IMR-90 (cell line): ENCODE data around the gene LPA. TPM values are rescaled to one million over a fixed set of nuclear protein-coding genes. Genes with fewer than 3 reads are reported as not detected.
"Not testable (repeated sequence)": the region's sequence is repeated elsewhere in the genome, so short reads cannot be mapped to it uniquely, and the experiment has no call there.

Experiments used
- ATAC-seq: fragments of 200-7000 bp; cut with Tn5 transposase; 2 replicates; pipeline ENCODE4 v1.9.1; 2020; ENCODE audit warnings: low read depth, mild to moderate bottlenecking, moderate library complexity
- BruUV-seq: library from RNA; stranded (reverse); fragments of 400-500 nt; replicated peaks from 2 replicates; lab custom pipeline; 2021; lab: Mats Ljungman, UMichigan
- CTCF ChIA-PET: fragments of 300-600 bp; formaldehyde crosslinking; extraction: SDS; loops from one replicate; lab custom pipeline; 2021; ENCODE audit warnings: antibody characterized with exemption; lab: Yijun Ruan, JAX
- POLR2A ChIA-PET: fragments of 300-600 bp; sonication (Branson Sonifier 250); formaldehyde crosslinking; loops from one replicate; lab custom pipeline; 2022; ENCODE audit warnings: antibody characterized with exemption; ENCODE audit not compliant: unreplicated experiment; lab: Charles Lee
- DNase-seq: peaks from one replicate; pipeline ENCODE4 v3.0.0; 2013
- H2AFZ ChIP-seq: replicated peaks from 2 replicates; pipeline ENCODE3; 2013; ENCODE audit warnings: low read length, mild to moderate bottlenecking; ENCODE audit not compliant: poor library complexity
- H2AK5ac ChIP-seq: 2 replicates; pipeline ENCODE4 v1.6.1; 2013; ENCODE audit warnings: low read depth, low read length, inconsistent platforms
- H2AK9ac ChIP-seq: replicated peaks from 2 replicates; pipeline ENCODE3; 2013; ENCODE audit warnings: mild to moderate bottlenecking, low read depth, low read length, moderate library complexity; ENCODE audit not compliant: poor library complexity
- H2BK120ac ChIP-seq: 2 replicates; pipeline ENCODE4 v1.6.1; 2013; ENCODE audit warnings: low read depth, low read length, inconsistent platforms
- H2BK15ac ChIP-seq: 3 replicates; pipeline ENCODE4 v1.6.1; 2013; ENCODE audit warnings: low read depth, low read length, inconsistent platforms
- H2BK20ac ChIP-seq: 2 replicates; pipeline ENCODE4 v1.6.1; 2013; ENCODE audit warnings: low read depth, mild to moderate bottlenecking, inconsistent platforms, low read length, moderate library complexity
- H2BK5ac ChIP-seq: 2 replicates; pipeline ENCODE4 v1.6.1; 2013; ENCODE audit warnings: mild to moderate bottlenecking, low read depth, low read length, inconsistent platforms; ENCODE audit not compliant: poor library complexity, severe bottlenecking
- H3K14ac ChIP-seq: replicated peaks from 2 replicates; pipeline ENCODE4 v1.6.1; 2013; ENCODE audit warnings: low read depth, low read length, inconsistent platforms
- H3K18ac ChIP-seq: 2 replicates; pipeline ENCODE4 v1.6.1; 2013; ENCODE audit warnings: low read depth, low read length, control low read depth
- H3K23ac ChIP-seq: 2 replicates; pipeline ENCODE4 v1.6.1; 2013; ENCODE audit warnings: low read depth, low read length, inconsistent platforms
- H3K27ac ChIP-seq: 2 replicates; pipeline ENCODE4 v1.5.1; 2013; ENCODE audit warnings: mild to moderate bottlenecking, control low read depth, low read length; ENCODE audit not compliant: insufficient read depth
- H3K27me3 ChIP-seq: 2 replicates; pipeline ENCODE4 v1.6.1; 2013; ENCODE audit warnings: low read length; ENCODE audit not compliant: control insufficient read depth, insufficient read depth
- H3K36me3 ChIP-seq: 2 replicates; pipeline ENCODE4 v1.6.1; 2013; ENCODE audit warnings: low read length, mixed read lengths; ENCODE audit not compliant: control insufficient read depth, insufficient read depth
- H3K4ac ChIP-seq: 2 replicates; pipeline ENCODE4 v1.6.1; 2013; ENCODE audit warnings: low read depth, low read length, inconsistent platforms
- H3K4me1 ChIP-seq: 2 replicates; pipeline ENCODE4 v1.6.1; 2013; ENCODE audit warnings: low read length, mixed read lengths; ENCODE audit not compliant: control insufficient read depth, insufficient read depth
- H3K4me2 ChIP-seq: 2 replicates; pipeline ENCODE4 v1.6.1; 2013; ENCODE audit warnings: low read depth, mild to moderate bottlenecking, control low read depth, low read length, moderate library complexity
- H3K4me3 ChIP-seq: 2 replicates; pipeline ENCODE4 v1.5.1; 2013; ENCODE audit warnings: low read depth, mild to moderate bottlenecking, control low read depth, low read length, moderate library complexity; ENCODE audit not compliant: insufficient read depth
- H3K56ac ChIP-seq: 2 replicates; pipeline ENCODE4 v1.6.1; 2013; ENCODE audit warnings: low read length, inconsistent platforms; ENCODE audit not compliant: insufficient read depth; ENCODE audit errors: extremely low read depth
- H3K79me1 ChIP-seq, 2 experiments: 2 replicates each; pipeline ENCODE4 v1.6.1; 2013; ENCODE audit warnings: low read length in 2 of 2, inconsistent platforms in 1 of 2, low read depth in 1 of 2
- H3K9ac ChIP-seq: 2 replicates; pipeline ENCODE4 v1.6.1; 2013; ENCODE audit warnings: low read depth, low read length, control low read depth
- H3K9me1 ChIP-seq: 2 replicates; pipeline ENCODE4 v1.6.1; 2013; ENCODE audit warnings: low read length, inconsistent platforms; ENCODE audit not compliant: insufficient read depth
- H3K9me3 ChIP-seq: 2 replicates; pipeline ENCODE4 v1.6.1; 2013; ENCODE audit warnings: low read length; ENCODE audit not compliant: control insufficient read depth, insufficient read depth
- H4K20me1 ChIP-seq: 2 replicates; pipeline ENCODE4 v1.6.1; 2013; ENCODE audit warnings: low read length, inconsistent platforms; ENCODE audit not compliant: insufficient read depth
- H4K5ac ChIP-seq: 2 replicates; pipeline ENCODE4 v1.6.1; 2013; ENCODE audit warnings: mild to moderate bottlenecking, low read depth, low read length, control low read depth
- H4K8ac ChIP-seq, 2 experiments: 2 replicates each; pipeline ENCODE4 v1.6.1; 2013; ENCODE audit warnings: low read depth in 2 of 2, low read length in 2 of 2, control low read depth in 1 of 2, inconsistent platforms in 1 of 2
- H4K91ac ChIP-seq: 2 replicates; pipeline ENCODE4 v1.6.1; 2013; ENCODE audit warnings: low read depth, low read length, inconsistent platforms; ENCODE audit not compliant: insufficient read depth
- WGBS, 2 experiments: methylation state at CpG; one replicate each; pipeline versions ENCODE4 v1.1.5 to v1.1.7; 2013; ENCODE audit warnings: missing lambda C conversion rate in 2 of 2; ENCODE audit not compliant: insufficient read length in 1 of 2; ENCODE audit errors: extremely low coverage in 2 of 2; 5-methylcytosine and 5-hydroxymethylcytosine counted together
- dilution Hi-C: fragments of 300-500 bp; cut with HindIII; formaldehyde crosslinking; loops from one replicate; pipeline ENCODE4 v1.14.3; 2018; ENCODE audit warnings: low sequenced_read_pairs; ENCODE audit not compliant: unreplicated experiment
- in situ Hi-C: fragments of 300-500 bp; cut with MboI; formaldehyde crosslinking; loops from 3 replicates; pipeline ENCODE4 v1.14.3; 2019; ENCODE audit warnings: low sequenced_read_pairs, inconsistent platforms, mixed read lengths
- intact Hi-C: fragments of 100-400 bp; cut with micrococcal nuclease; formaldehyde crosslinking; loops from 2 replicates; pipeline ENCODE4 v1.10.0; 2022
- polyA plus RNA-seq, 3 experiments: library from polyadenylated mRNA; depleted of rRNA; stranded (reverse); fragments of >200 nt; gene quantifications; 2 replicates each; pipeline ENCODE4 v1.2.3, GENCODE V29; 2012; ENCODE audit warnings: low replicate concordance in 1 of 3
- total RNA-seq: library from RNA; depleted of rRNA; stranded (reverse); fragments of >200 nt; gene quantifications from 2 replicates; pipeline ENCODE4 v1.2.3, GENCODE V29; 2012

LPA gene
- total and polyA plus RNA-seq, 2 of the 4 experiments (the other 2 are of a cell fraction): not detected

- WGBS, 2 experiments: 73% methylated on average over 2 of the region's 7 CpGs; no CpG with 5 or more reads in 1 of the 2 experiments
- POLR2A ChIA-PET, H4K5ac ChIP-seq, H3K4me2 ChIP-seq, H2BK5ac ChIP-seq, H2AK5ac ChIP-seq, H2AFZ ChIP-seq, H4K91ac ChIP-seq, CTCF ChIA-PET, H2AK9ac ChIP-seq, H2BK20ac ChIP-seq, H3K56ac ChIP-seq, dilution Hi-C loops, H4K20me1 ChIP-seq, H3K9me3 ChIP-seq, ATAC-seq, H3K27me3 ChIP-seq, H2BK15ac ChIP-seq, H3K14ac ChIP-seq, H2BK120ac ChIP-seq, BruUV-seq, H3K36me3 ChIP-seq, H3K18ac ChIP-seq, H4K8ac ChIP-seq, H3K4me3 ChIP-seq, in situ Hi-C loops, H3K79me1 ChIP-seq, DNase-seq, H3K9ac ChIP-seq, H3K27ac ChIP-seq, H3K4me1 ChIP-seq, intact Hi-C loops, H3K4ac ChIP-seq, H3K9me1 ChIP-seq, H3K23ac ChIP-seq: not testable (repeated sequence)
Measured at GRCh38 chr6:160704688-160705087, 40.6 kb upstream of the LPA start.

- intact Hi-C loops, H2AK5ac ChIP-seq, H4K20me1 ChIP-seq, in situ Hi-C loops, H3K14ac ChIP-seq, H3K9me3 ChIP-seq, H4K5ac ChIP-seq, POLR2A ChIA-PET, BruUV-seq, H4K8ac ChIP-seq, H2BK5ac ChIP-seq, H2AK9ac ChIP-seq, H2BK120ac ChIP-seq, H3K4me3 ChIP-seq, dilution Hi-C loops, DNase-seq, H2BK15ac ChIP-seq, H3K4ac ChIP-seq, H3K23ac ChIP-seq, H3K27me3 ChIP-seq, H2AFZ ChIP-seq, H3K36me3 ChIP-seq, H3K9me1 ChIP-seq, H3K79me1 ChIP-seq, H2BK20ac ChIP-seq, H3K27ac ChIP-seq, H3K9ac ChIP-seq, H4K91ac ChIP-seq, H3K56ac ChIP-seq, H3K4me2 ChIP-seq, H3K4me1 ChIP-seq, ATAC-seq, H3K18ac ChIP-seq: not testable (repeated sequence)
- CTCF ChIA-PET: interaction anchor here (0.6 kb wide), 1 partner anchor 991 kb away, joined by 3 read pairs; no protein-coding TSS in a partner anchor
- WGBS, 2 experiments: 67% methylated on average over 1 of the region's 6 CpGs; no CpG with 5 or more reads in 1 of the 2 experiments
Measured at GRCh38 chr6:160701918-160702680, 38.0 kb upstream of the LPA start, which contains the start of gene PLG. Gene PLG, plus strand, starts transcription at chr6:160702244. Its CDS starts 61 bp downstream, at chr6:160702305.
